PC-3 (cell line): Measurements from ENCODE around the gene CXCR6.

Source experiments
- CTCF ChIP-seq: fragments of 300-600 bp; sonication (generic); conservative IDR thresholded peaks from 2 replicates; pipeline ENCODE4 v1.5.1; 2017; ENCODE audit warnings: antibody characterized with exemption, low read depth, mild to moderate bottlenecking, low read length
- EZH2 ChIP-seq: fragments of 300-600 bp; sonication (generic); IDR thresholded peaks from one replicate; pipeline ENCODE4 v1.6.1; 2017; ENCODE audit warnings: antibody characterized with exemption, mild to moderate bottlenecking, low read length; ENCODE audit not compliant: unreplicated experiment

- no peak for TF ChIP-seq CTCF
- no peak for TF ChIP-seq EZH2
Measured at GRCh38 chr3:45984331-45985312, 41.4 kb downstream of the CXCR6 start.
